Mesangial cell (primary cell): Measurements from ENCODE around the gene PPARA. TPM values are rescaled to one million over a fixed set of nuclear protein-coding genes. Genes with fewer than 3 reads are reported as not detected.

ENCODE experiments used
- total RNA-seq: library from RNA; depleted of rRNA; stranded (reverse); fragments of >200 nt; gene quantifications from 2 replicates; pipeline ENCODE4 v1.2.3, GENCODE V29; 2015

The PPARA gene
- total RNA-seq, result 5.1 and 8.5 TPM in 2 replicates

DNA sequence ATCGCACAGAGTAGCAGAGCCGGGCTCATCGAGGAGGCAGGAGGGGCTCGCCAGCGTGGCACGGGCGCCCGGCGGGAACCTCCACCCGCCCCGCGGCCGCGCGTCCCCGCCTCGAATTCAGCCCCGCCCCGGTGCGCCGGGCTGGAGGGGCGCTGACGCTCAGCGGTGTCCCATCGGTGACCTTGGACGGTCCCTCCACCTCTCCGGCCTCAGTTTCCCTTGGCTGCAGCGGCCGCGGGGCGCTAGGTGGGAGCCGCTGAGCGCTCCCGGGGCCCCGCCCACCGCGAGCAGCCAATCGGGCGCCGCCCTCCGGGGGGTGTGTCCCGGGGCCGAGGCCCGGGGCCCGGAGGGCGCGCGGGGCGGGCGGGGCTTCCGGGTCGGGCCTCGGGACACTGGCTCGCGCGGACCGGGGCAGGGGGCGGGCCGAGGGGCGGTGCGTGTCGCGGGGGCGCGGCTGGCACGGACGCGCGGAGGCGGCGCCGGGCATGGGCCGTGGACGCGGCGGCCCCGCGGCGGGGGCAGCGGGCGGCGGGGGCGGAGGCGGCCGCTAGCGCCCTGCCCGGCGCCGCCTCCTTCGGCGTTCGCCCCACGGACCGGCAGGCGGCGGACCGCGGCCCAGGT, at the start of gene PPARA:
Gene PPARA, plus strand, starts transcription at position 493 of the 621 bp plus-strand sequence. CDS start 47,858 bp downstream, outside the sequence.

DNA sequence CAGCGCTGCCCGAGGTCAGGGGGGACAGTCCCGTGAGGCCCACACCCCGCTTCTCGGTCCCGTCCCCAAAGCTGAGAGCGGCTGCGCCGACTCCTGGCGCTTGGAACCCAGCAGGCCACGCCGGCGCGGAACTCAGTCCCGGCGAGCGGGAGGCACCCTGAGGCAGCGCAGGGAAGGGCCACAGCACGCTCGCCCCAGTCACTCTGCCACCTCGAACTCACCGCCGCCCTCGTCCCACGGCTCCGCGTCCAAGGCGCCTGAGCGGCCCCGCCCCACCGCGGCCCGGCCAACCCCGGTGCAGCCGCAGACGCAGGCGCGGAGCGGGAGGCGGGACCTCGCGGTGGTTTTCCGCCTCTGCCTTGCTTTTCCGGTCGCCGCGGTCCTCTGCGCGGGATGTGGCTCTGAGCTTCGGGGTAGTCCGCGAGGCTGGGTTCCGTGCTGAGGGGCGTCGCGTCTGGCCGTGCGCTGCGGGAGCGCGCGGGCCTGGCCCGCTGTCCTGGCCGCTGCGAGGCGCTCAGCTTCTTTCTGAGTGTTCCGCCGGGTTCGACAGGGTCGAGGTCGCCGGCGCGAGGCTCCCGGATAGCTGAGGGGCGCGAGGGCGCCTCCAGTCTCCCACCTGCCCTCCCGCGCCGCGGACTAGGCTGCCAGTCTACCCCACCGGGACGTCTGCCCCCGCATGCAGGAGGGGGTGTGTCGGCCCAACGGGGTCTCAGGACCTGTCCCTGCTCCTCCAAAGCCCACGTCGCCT, 99.9 kb downstream of the PPARA start, which contains the start of gene CDPF1:
Gene CDPF1, minus strand, starts transcription at position 259 of the 748 bp plus-strand sequence. CDS start 2,009 bp downstream, outside the sequence.

GRCh38 chr22:46263216-46263590, 112.9 kb downstream of the PPARA start, which contains the start of gene PKDREJ:
Gene PKDREJ, minus strand, starts transcription at chr22:46263343. Its CDS starts 21 bp downstream, at chr22:46263322.

DNA sequence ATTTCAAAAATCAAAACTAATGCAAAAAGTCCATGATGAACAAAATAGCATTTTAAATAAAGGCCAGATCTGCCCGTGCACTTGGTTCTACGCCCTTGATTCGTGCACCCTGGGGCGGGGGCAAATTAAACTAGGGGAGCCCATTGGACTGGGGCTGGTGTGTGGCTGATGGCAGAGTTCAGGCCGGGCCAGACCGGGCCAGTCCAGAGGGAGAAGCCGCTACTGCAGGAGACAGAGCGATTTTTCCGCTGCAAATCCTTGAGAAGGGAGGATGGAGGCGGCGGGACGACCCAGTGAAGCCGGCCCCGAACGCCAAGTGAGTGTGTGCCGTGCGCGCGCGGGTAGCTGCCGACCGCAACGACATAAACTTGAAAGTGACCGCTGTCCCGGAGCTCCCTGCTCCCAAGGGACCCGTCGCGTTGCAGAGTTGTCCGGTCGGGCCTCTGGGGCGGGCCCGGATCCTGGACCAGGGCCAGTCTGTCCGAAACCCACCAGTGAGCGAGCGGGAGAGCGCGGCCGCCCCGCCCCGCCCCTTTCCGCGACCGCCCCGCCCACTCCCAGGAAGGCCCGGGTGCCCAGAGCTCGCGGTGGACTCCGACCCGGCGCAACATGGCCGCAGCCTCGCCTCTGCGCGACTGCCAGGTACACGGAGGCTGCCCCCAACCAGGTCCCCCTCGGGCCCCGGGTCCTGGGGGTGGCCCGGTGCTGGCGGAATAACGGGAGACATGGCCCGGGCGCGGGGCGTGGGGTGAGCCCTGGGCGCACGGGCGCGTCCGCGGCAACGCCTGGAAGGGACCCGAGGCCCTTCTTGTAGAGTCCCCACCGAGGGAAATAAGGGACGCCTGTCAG, 117.3 kb downstream of the PPARA start, which contains the start of gene TTC38:
Gene TTC38, plus strand, starts transcription at position 578 of the 849 bp plus-strand sequence. Its CDS starts 32 bp downstream, at position 610.

Other genes with a start within 250 kb of the PPARA start
- gene WNT7B, start 173.4 kb upstream of the PPARA start, total RNA-seq, result 33.9 and 34.6 TPM in 2 replicates
- gene CDPF1, start 99.8 kb downstream of the PPARA start, total RNA-seq, result 15.0 and 17.9 TPM in 2 replicates
- not detected in 2 replicates for gene PKDREJ, start 112.8 kb downstream of the PPARA start, total RNA-seq
- 32.9 and 52.7 TPM in 2 replicates for gene TTC38, start 117.5 kb downstream of the PPARA start, total RNA-seq
- 1.3 and 35.5 TPM in 2 replicates for gene GTSE1, start 146.3 kb downstream of the PPARA start, total RNA-seq
- gene TRMU, start 185.2 kb downstream of the PPARA start, total RNA-seq, result 17.7 and 34.1 TPM in 2 replicates